ENCODE data around the gene ZNF469.
A peak's percentile ranks its signal among the peaks of the same experiment; 100 is the strongest.

ZNF469 gene

DNA sequence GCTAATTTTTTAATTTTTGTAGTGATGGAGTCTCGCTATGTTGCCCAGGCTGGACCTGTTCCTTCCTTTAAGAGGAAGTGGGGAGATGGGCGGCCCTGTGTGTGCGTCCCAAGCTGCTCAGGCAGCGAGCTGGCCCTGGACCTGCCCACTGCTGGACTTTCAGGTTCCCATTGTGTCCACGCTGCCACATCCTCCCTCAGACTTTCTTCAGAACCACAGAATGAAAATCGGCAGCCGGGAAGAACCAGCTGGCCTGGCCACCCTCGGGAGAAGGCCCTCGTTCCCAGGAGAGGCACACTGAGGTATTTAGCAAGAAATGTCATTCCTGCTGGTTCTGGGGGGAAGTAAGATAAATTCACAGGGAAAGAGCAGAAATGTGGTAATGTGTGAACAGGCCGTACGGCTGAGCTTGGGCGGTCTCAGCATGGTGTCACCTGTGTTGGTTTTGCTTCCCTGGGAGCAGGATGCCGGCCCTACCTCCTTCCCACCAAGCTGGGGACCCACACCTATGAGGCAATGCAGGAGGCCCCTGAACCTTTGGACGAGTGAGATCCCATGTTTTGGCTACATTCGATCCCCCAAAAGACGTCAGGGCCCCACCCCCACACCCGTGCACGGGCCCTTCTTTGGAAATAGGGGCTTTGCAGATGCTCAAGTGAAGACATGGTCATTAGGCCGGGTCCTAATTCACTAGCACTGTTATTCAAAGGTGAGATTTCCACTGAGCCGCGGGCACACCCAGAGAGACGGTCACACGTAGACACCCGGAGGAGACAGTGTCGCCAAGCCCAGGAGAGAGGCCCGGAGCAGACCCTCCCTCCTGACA lies 35.9 kb upstream of the ZNF469 start:
- DNase-seq: no peak

- DNase-seq: peak; percentile 33
These were observed 34.9 kb upstream of the ZNF469 start for GRCh38 chr16:88347656-88348376.

GRCh38 chr16:88348377-88349152 lies 34.2 kb upstream of the ZNF469 start:
- no peak for DNase-seq

GRCh38 chr16:88349153-88349902 lies 33.4 kb upstream of the ZNF469 start:
- no peak for DNase-seq

DNA sequence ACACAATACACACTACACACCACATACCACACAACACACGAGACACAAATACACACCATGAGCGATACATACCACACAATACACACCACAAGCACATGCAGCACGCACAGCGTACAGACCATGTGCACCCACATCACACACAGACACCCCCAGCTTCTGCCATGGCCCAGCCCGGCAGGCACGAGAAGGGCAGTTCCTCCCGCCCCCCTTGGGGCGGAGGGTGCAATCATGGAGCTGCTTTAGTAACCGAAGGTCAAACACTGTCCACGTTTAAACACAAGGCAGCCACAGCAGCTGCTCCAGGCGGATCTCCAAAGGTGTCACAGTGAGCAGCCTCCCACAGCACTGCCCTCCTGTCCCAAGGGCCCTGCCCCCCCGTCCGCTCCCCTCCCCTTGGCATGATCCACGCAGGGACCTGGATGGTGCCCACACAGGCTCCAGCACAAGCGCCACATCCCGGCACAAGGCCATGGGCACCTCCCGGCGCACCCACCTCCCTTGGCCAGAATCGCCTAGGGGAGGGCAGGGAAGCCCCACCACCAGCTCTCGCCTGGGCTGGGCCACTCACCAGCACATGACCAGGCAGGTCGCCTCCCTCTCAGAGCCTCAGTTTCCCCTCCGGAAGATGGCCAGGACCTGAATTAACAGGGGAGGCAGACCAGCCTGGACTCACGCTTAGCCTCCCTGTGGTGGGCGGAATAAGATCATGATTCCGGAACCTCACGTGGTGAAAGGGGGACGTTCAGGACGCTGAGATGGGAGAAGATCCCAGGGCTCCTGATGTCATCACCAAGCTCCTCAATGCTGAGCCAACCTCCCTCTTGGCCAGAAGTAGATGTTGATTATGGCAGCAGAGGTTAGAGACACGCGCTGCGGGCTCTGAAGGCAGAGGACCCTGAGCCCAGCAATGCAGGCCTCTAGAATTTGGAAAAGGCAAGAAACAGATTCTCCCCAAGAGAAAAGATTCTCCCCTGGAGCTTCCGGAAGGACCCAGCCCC lies 32.6 kb upstream of the ZNF469 start:
- no peak for DNase-seq

DNA sequence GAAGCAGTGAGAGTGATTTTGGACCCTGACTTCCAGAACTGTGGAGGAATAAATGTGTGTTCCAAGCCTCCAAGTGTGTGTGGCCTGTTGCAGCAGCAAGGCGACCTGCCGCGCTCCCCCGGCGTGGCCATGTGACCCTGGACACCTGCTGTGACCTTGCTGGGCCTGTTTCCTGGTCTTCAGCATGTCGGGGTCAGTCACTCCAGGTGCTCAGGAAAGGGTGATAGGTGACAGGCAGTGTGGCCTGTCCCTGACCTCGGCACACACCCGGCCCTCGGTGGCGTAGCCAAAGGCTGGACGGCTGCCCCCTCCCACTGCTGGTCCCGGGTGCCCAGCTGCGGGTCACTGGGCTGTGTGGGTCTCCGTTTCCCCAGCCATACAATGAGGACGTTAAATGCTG lies 31.8 kb upstream of the ZNF469 start:
- no peak for DNase-seq

DNA sequence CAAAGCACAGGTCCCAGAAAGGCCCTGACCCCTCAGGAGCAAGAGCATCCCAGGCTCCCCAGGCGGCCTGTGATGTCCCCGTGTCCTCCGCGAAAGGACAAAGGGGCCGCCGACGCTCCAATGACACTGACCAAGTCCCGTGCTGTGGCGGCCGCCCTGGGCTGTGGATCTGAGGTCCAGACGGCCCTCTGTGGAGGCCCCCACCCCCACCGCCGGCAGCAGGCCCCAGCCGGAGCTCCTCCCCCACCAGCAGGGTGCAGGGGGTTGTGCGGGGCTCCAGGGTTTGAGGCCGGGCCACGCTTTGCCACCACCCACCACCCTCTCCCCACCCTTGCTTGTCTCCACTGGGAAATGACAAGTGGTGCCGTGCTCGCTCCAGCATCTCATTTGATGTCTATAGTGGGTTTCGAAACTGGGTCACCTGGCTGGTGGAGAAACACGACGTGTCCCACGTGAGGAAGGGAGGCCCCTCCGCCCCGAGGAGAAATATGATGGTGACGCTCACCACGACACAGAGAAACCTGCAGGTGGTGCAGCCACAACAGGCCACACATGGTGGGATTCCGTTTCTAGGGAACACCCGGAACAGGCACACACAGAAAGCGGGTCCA lies 31.2 kb upstream of the ZNF469 start:
- no peak for DNase-seq

DNA sequence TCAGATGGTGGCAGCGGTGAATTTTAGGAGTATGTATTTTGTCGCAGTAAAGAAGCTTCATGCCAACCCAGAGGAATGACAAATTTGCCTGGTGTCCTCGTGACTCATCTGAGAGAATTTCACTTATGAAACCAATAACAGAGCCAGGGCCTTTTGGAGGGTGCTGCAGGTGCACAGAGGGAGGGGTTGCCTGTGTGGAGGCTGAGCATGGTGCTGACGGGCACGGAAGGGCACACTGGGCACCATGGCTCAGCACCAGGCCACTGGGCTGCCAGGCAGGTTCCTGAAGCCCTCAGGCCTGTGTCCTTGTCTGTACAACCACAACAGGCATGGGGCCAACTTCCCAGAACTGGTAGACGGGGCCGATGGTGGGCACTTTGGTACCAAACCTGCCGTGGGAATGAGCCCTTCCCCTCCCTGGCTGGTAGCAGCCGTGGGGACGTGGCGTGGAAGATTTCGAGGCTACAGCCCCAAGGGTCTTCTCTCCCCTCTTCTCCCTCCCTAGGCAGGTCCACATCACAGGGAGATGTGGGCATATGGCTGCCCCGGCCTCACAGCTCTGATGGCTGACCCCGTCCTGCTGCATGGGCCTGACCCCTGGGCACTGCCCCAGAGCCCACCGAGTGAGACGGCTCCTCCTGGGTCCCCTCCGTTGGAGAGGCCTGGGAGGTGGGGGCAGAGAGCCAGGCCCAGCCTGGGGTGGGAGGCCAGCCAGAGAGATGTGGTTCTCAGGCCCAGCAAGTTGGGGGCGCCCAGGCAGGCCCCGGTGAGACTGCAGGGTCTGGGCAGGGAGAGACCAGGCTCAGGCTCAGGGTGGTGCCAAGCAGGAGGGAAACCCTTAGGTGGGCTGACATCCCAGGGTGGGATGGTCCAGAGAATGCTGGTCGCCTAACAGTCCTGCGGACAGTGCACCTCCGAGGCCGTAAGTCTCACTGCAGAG lies 30.2 kb upstream of the ZNF469 start:
- no peak for DNase-seq

DNA sequence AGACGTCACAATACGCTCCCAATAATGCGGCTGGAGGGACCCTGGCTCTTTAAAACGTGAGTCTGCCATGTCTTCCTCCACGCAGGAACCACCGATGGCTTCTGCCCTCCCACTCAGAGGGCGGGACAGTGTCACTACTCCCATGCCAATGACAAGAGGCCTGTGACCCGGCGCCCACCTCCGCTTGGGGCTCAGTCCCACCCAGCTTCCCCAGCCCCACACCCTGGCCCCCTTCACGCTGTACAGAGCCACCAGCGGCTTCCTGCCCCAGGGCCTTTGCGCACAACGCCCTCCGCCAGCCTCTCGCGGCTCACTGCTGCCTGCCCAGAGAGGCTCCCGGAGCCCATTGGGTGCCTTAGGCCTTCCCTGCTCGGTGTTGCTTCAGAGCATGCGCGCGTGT lies 29.5 kb upstream of the ZNF469 start:
- DNase-seq: no peak

- DNase-seq: no peak
These were observed 29.1 kb upstream of the ZNF469 start for GRCh38 chr16:88353691-88354090.

DNA sequence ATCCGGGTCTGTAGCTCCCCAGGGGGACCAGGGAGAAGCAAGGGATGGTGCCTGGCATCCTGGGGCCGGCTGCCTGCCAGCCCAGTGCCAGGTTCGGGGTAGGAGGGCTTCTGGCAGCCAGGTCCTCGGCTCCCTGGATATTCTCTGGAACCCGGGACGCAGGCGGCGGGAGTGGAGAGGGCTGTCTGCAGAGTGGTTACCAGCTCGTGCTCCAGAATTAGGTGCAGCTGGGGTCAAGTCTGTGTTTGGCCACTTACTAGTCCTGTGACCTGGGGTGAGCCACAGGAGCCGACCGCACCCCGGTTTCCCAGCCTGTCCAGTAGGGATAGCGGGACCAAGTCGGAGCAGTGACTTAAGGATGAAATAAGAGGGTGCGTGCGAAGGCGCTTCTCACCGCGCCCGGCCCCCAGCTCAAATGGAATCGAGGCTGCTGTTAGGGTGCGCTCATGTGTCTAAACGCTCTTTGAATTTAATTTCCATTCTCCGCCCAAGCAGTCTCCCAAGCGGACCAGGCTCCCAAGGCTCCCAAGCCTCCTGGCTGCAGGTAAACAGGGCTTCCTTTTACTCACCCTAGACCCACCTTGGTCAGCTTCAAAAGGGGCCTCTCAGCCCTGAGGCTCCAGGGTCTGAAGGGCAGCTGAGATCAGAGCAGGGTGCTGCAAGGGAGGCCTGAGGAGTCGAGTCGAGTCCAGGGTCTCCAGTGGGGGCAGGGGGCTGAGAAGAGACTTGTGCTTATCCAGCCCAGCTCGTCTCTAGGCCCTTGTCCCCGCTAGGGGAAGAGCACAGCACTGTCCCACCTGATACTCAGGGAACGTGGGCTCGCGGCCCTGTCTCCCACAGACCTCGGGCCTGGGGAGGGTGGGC lies 28.3 kb upstream of the ZNF469 start:
- DNase-seq: no peak

GRCh38 chr16:88355093-88355388 lies 27.7 kb upstream of the ZNF469 start:
- no peak for DNase-seq

- no peak for DNase-seq
These were observed 27.2 kb upstream of the ZNF469 start for GRCh38 chr16:88355389-88356123.

DNA sequence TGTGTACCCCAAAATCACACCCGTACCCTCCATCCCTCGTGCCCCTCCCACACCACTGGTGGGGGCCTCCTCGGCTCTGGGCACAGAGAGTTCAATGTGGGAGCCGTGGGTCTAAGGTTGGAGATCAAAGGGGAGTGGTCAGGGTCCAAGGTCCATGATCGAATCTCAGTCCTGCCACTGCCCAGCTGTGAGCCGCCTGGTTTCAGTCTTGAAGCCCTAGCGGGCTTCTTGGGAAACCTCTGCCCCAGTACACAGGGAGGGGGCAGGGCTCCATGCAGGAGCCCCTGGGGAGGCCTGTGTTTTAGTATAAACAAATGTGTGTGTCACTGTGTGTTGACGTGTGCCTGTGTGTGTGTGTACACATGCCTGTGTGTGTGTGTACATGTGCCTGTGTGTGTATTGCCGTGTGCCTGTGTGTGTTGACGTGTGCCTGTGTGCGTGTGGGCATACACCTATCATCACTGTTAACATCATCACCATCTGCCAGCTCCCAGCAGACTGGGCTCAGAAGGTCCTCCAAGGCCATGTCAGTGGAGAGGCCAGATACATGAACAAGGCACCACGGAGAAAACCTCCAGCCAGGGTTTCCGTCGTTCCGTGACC lies 26.5 kb upstream of the ZNF469 start:
- no peak for DNase-seq

DNA sequence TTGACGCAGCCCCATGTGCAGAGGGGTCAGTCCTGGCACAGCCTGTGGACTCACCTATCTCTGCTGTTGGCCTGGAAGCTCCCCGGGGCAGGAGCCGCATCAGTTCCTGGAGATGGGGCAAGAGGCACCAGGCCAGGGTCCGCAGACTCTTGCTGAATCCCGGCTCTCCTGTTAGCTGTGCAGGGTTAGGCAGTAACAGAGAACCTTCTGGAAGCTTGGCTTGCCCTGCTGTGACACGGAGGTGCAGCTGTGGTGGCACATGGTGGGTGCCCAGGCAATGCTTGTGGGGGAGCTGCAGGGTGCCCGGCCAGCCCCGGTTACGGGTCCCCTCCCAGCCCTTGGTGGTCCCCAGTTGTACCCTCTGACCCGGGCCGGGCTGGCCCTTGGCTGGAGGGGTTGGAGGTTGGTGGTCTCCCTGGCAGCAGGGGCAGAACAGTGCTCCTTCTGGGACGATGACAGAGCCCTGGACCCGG lies 26.0 kb upstream of the ZNF469 start:
- DNase-seq: no peak

GRCh38 chr16:88357317-88358022 lies 25.3 kb upstream of the ZNF469 start:
- DNase-seq: no peak

- no peak for DNase-seq
These were observed 24.7 kb upstream of the ZNF469 start for GRCh38 chr16:88358023-88358420.

Measured in CD4-positive, alpha-beta T cell treated with Interferon gamma for 1 hour (primary cell).